Lower leg skin (tissue), 4 donors: ENCODE data around the gene SCAF8. TPM values are rescaled to one million over a fixed set of nuclear protein-coding genes. Genes with fewer than 3 reads are reported as not detected.
"Not testable (repeated sequence)": the region's sequence is repeated elsewhere in the genome, so short reads cannot be mapped to it uniquely, and the experiment has no call there.

ENCODE experiments used
- DNase-seq, 2 donors: peaks; one replicate each; pipeline ENCODE4 v3.0.0-alpha.2; 2019; ENCODE audit warnings: low spot score in 2 of 2
- H3K4me3 ChIP-seq: fragments of 200-600 bp; sonication (generic); 2 replicates; pipeline ENCODE4 v1.5.1; 2017; ENCODE audit warnings: mild to moderate bottlenecking, low read depth; ENCODE audit not compliant: poor library complexity, severe bottlenecking
- CTCF ChIP-seq, 3 donors: fragments of 450-650 bp; IDR thresholded peaks; one replicate each; pipeline ENCODE4 v1.5.1; 2016; ENCODE audit warnings: antibody characterized with exemption in 3 of 3, mild to moderate bottlenecking in 3 of 3, moderate library complexity in 2 of 3
- POLR2A ChIP-seq, 2 donors: fragments of 450-650 bp; IDR thresholded peaks; one replicate each; pipeline ENCODE4 v1.6.1; 2016 to 2017; ENCODE audit warnings: antibody characterized with exemption in 2 of 2, mild to moderate bottlenecking in 1 of 2, moderate library complexity in 1 of 2
- WGBS, 2 donors: methylation state at CpG; one replicate each; pipeline ENCODE4 v1.1.5; 2018; 5-methylcytosine and 5-hydroxymethylcytosine counted together
- intact Hi-C: fragments of 100-400 bp; cut with DNase I; formaldehyde crosslinking; loops from one replicate; pipeline ENCODE4 v1.15.0; 2023; ENCODE audit warnings: low total_unique reads
- total RNA-seq, 4 donors: library from RNA; depleted of rRNA; stranded (reverse); fragments of >200 nt; gene quantifications; one replicate each; pipeline ENCODE4 v1.1.0, GENCODE V29; 2016

The SCAF8 gene
- total RNA-seq, 4 donors from 2014 or later: 31.4 to 45.3 (median 41.3) TPM

- no peak overlapping the region for H3K4me3 ChIP-seq
- TF ChIP-seq POLR2A (IDR thresholded peaks at IDR 0.05): no peak
- no peak for TF ChIP-seq CTCF (IDR thresholded peaks at IDR 0.05)
- 20 to 28% methylated on average over 3 of the region's 3 CpGs for WGBS, 2 donors
- DNase-seq: no peak
- intact Hi-C loops: no loop called here
Measured at GRCh38 chr6:154766288-154766687, 33.1 kb downstream of the SCAF8 start.

- 60 to 63% methylated on average over 3 of the region's 3 CpGs for WGBS, 2 donors
- no peak overlapping the region for H3K4me3 ChIP-seq
- intact Hi-C loops: no loop called here
- DNase-seq: no peak
- no peak for TF ChIP-seq CTCF (IDR thresholded peaks at IDR 0.05)
- no peak for TF ChIP-seq POLR2A (IDR thresholded peaks at IDR 0.05)
Measured at GRCh38 chr6:154767003-154767723, 33.9 kb downstream of the SCAF8 start.

GRCh38 chr6:154768280-154768679, 35.1 kb downstream of the SCAF8 start:
- intact Hi-C loops: no loop called here
- DNase-seq: no peak
- 86 to 87% methylated on average over 3 of the region's 3 CpGs for WGBS, 2 donors
- no peak overlapping the region for H3K4me3 ChIP-seq
- TF ChIP-seq CTCF (IDR thresholded peaks at IDR 0.05): no peak
- TF ChIP-seq POLR2A (IDR thresholded peaks at IDR 0.05): no peak

GRCh38 chr6:154773610-154774089, 40.4 kb downstream of the SCAF8 start:
- intact Hi-C loops: no loop called here
- 84% methylated on average over 4 of the region's 4 CpGs for WGBS, 2 donors
- TF ChIP-seq CTCF (IDR thresholded peaks at IDR 0.05) (no peak), POLR2A (IDR thresholded peaks at IDR 0.05) (no peak)
- DNase-seq: no peak
- H3K4me3 ChIP-seq: no peak overlapping the region

GRCh38 chr6:154779157-154779556, 45.9 kb downstream of the SCAF8 start:
- intact Hi-C loops, DNase-seq, H3K4me3 ChIP-seq: not testable (repeated sequence)
- WGBS, 2 donors: 95 to 97% methylated on average over 5 of the region's 5 CpGs

GRCh38 chr6:154782193-154782592, 49.0 kb downstream of the SCAF8 start:
- 75 to 84% methylated on average over 4 of the region's 4 CpGs for WGBS, 2 donors
- DNase-seq: no peak
- no peak for TF ChIP-seq CTCF (IDR thresholded peaks at IDR 0.05)
- no peak for TF ChIP-seq POLR2A (IDR thresholded peaks at IDR 0.05)
- H3K4me3 ChIP-seq: no peak overlapping the region
- intact Hi-C loops: no loop called here
